ENCODE measurements around the gene VPS72. TPM values are rescaled to one million over a fixed set of nuclear protein-coding genes. Genes with fewer than 3 reads are reported as not detected.

VPS72 gene
- total RNA-seq, 4 donors from 2014 or later, result 21.9 to 39.2 (median 26.5) TPM

DNA sequence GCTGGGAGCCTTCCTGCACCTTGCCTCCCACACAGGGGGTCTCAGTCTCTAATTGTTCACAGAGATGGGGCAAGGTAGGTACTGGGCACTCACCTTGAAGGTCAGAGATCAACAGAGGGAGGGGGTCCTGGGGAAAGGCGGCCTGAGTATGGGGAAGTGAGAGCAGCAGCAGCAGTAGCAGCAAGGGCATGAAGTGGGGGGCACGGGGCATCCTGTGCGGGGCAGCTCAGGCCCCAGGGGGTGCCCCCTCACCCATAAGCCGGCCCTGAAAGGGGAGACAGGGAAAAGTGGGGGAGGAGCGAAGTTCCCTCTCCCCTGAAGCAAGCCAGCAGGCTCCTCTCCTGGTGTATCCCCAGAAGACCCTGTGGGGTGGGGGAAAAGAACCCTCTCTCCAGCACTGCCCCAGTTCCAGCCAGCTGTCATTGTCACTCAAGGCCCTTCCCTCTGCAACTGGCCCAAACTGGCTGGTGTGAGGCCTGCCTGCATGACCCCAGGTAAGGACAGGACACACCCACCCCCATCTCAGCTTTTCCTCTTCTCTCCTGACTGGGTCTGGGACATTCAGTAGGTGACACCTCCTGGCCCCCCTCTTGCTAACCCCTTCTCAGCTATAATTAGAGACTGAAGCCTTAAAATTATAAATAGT, 47.5 kb downstream of the VPS72 start:
- TF ChIP-seq, protein P1, sequence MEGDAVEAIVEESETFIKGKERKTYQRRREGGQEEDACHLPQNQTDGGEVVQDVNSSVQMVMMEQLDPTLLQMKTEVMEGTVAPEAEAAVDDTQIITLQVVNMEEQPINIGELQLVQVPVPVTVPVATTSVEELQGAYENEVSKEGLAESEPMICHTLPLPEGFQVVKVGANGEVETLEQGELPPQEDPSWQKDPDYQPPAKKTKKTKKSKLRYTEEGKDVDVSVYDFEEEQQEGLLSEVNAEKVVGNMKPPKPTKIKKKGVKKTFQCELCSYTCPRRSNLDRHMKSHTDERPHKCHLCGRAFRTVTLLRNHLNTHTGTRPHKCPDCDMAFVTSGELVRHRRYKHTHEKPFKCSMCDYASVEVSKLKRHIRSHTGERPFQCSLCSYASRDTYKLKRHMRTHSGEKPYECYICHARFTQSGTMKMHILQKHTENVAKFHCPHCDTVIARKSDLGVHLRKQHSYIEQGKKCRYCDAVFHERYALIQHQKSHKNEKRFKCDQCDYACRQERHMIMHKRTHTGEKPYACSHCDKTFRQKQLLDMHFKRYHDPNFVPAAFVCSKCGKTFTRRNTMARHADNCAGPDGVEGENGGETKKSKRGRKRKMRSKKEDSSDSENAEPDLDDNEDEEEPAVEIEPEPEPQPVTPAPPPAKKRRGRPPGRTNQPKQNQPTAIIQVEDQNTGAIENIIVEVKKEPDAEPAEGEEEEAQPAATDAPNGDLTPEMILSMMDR (IDR thresholded peaks at IDR 0.05; ENCODE audit: low read depth), result no peak

DNA sequence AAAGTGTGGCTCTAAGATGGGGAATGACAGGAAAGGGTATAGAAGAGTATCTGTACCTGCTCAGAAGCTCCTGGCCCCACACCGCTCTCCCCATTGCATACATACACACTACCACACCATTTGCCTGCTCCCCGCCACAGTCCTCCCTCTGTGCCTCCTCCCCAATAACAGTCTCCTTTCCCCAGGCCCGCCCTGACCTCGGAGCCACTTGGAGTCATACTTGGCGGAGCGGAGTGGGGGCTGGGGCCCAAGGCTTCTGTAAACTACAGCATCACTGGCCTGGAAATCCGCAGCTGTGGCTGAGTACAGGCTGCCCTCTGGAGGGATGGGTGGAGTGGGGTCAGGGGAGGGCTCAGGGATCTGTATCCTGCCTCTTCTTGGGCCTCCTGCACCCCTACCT, 52.2 kb downstream of the VPS72 start:
- TF ChIP-seq, protein P1 (IDR thresholded peaks at IDR 0.05; ENCODE audit: low read depth), result no peak

GRCh38 chr1:151135433-151136385, 54.3 kb downstream of the VPS72 start:
- TF ChIP-seq, protein P1 (IDR thresholded peaks at IDR 0.05; ENCODE audit: low read depth), result no peak

GRCh38 chr1:151134991-151135390, 55.0 kb downstream of the VPS72 start:
- TF ChIP-seq, protein P1 (IDR thresholded peaks at IDR 0.05; ENCODE audit: low read depth), result no peak

GRCh38 chr1:151134396-151134795, 55.6 kb downstream of the VPS72 start:
- TF ChIP-seq, protein P1 (IDR thresholded peaks at IDR 0.05; ENCODE audit: low read depth), result no peak

DNA sequence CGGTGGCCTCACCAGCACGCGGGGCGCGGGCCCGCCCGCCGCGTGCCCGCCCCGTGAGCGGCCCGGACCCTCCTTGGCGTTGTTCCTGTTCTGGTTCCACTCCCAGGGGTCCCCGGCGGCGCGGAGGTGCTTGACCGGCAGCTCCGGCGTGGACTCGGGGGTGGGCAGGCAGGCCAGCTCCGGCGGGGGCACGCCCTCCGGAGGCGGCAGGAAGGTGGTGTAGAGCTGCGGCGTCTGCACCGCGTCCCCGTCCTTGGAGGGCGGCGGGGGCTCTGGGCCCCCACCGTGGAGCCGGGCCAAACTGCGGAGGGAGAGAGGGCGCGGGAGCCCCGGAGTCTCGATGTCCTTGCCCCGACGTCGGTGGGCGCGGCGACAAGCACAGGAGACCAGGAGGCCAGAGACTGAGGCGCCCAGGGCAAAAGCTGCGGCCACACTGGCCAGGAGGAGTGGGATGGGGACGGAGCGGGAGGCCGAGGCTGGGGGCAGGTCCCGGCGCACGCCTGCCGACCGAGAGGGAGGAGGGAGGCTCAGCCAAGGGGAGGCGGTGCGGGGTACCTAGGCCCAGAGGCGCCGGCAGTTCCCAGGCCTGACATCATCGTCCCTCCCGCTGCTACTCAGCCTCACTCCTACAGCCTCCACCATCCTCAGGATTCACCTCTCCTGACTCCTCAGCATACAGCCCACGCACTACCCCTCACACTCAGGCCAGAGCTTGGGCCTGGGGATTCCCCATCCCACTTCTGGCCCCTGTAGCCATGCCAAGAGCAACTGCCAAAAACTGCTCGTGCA, 56.8 kb downstream of the VPS72 start:
- TF ChIP-seq, protein P1 (IDR thresholded peaks at IDR 0.05; ENCODE audit: low read depth), result no peak
